Neuronal stem cell (in vitro differentiated cells): ENCODE measurements around the gene DNASE2.
A peak's percentile ranks its signal among the peaks of the same experiment; 100 is the strongest.

Source experiments
- DNase-seq: peaks from one replicate; pipeline ENCODE4 v3.0.0-alpha.2; 2013; ENCODE audit warnings: low spot score
- H2AFZ ChIP-seq: one replicate; pipeline ENCODE4 v1.6.1; 2013; ENCODE audit warnings: mild to moderate bottlenecking, low read length, inconsistent platforms
- H2AK5ac ChIP-seq: 2 replicates; pipeline ENCODE4 v1.6.1; 2013; ENCODE audit warnings: low read depth, mild to moderate bottlenecking, inconsistent platforms, low read length, moderate library complexity, mixed read lengths
- H2BK120ac ChIP-seq: 2 replicates; pipeline ENCODE4 v1.6.1; 2013; ENCODE audit warnings: low read depth, mild to moderate bottlenecking, inconsistent platforms, low read length, moderate library complexity, mixed read lengths
- H2BK12ac ChIP-seq: one replicate; pipeline ENCODE4 v1.6.1; 2013; ENCODE audit warnings: low read length, inconsistent platforms
- H2BK15ac ChIP-seq: 2 replicates; pipeline ENCODE4 v1.6.1; 2013; ENCODE audit warnings: mild to moderate bottlenecking, low read length, inconsistent platforms, mixed read lengths
- H2BK5ac ChIP-seq: one replicate; pipeline ENCODE4 v1.6.1; 2013; ENCODE audit warnings: inconsistent platforms, mild to moderate bottlenecking, low read length, moderate library complexity
- H3K14ac ChIP-seq: one replicate; pipeline ENCODE4 v1.6.1; 2013; ENCODE audit warnings: low read length, inconsistent platforms
- H3K18ac ChIP-seq: 2 replicates; pipeline ENCODE4 v1.6.1; 2013; ENCODE audit warnings: low read length, inconsistent platforms
- H3K23ac ChIP-seq: 2 replicates; pipeline ENCODE4 v1.6.1; 2013; ENCODE audit warnings: low read depth, mild to moderate bottlenecking, mixed read lengths, low read length, inconsistent platforms; ENCODE audit not compliant: poor library complexity
- H3K27ac ChIP-seq: replicated peaks from 3 replicates; pipeline ENCODE4 v1.5.1; 2013; ENCODE audit warnings: low read length, inconsistent platforms
- H3K27me3 ChIP-seq, 3 experiments: 2 replicates each; pipeline ENCODE4 v1.6.1; 2013; ENCODE audit warnings: low read length in 3 of 3, mild to moderate bottlenecking in 2 of 3, inconsistent platforms in 1 of 3, low read depth in 1 of 3, mixed read lengths in 1 of 3, moderate library complexity in 1 of 3; ENCODE audit not compliant: control insufficient read depth in 3 of 3, insufficient read depth in 3 of 3
- H3K36me3 ChIP-seq, 2 donors: replicated peaks in 1 of 2; 2 replicates each; pipeline ENCODE4 v1.6.1; 2013; ENCODE audit warnings: low read length in 2 of 2; ENCODE audit not compliant: control insufficient read depth in 2 of 2, insufficient read depth in 2 of 2
- H3K4ac ChIP-seq: 2 replicates; pipeline ENCODE4 v1.6.1; 2013; ENCODE audit warnings: inconsistent platforms, mild to moderate bottlenecking, low read length, moderate library complexity
- H3K4me1 ChIP-seq, 2 donors: 1 replicate in 1 of 2; 2 replicates in 1 of 2; pipeline ENCODE4 v1.6.1; 2013; ENCODE audit warnings: low read length in 2 of 2, low read depth in 1 of 2; ENCODE audit not compliant: control insufficient read depth in 2 of 2, insufficient read depth in 1 of 2
- H3K4me2 ChIP-seq: one replicate; pipeline ENCODE4 v1.6.1; 2013; ENCODE audit warnings: mild to moderate bottlenecking, low read length, inconsistent platforms; ENCODE audit not compliant: insufficient read depth, poor library complexity, severe bottlenecking
- H3K4me3 ChIP-seq, 2 donors: 2 replicates each; pipeline ENCODE4 v1.5.1; 2013; ENCODE audit warnings: low read length in 2 of 2, mild to moderate bottlenecking in 2 of 2, inconsistent platforms in 1 of 2, moderate library complexity in 1 of 2
- H3K79me1 ChIP-seq: one replicate; pipeline ENCODE4 v1.6.1; 2013; ENCODE audit warnings: low read depth, mild to moderate bottlenecking, inconsistent platforms, low read length, moderate library complexity
- H3K9ac ChIP-seq: one replicate; pipeline ENCODE4 v1.6.1; 2013; ENCODE audit warnings: mild to moderate bottlenecking, low read depth, low read length, inconsistent platforms; ENCODE audit not compliant: poor library complexity
- H3K9me3 ChIP-seq, 2 donors: replicated peaks in 1 of 2; 2 replicates each; pipeline versions ENCODE3 to v1.6.1; 2013; ENCODE audit warnings: low read length in 2 of 2, mild to moderate bottlenecking in 2 of 2, inconsistent platforms in 1 of 2, low read depth in 1 of 2, mixed read lengths in 1 of 2, moderate library complexity in 1 of 2; ENCODE audit not compliant: control insufficient read depth in 2 of 2, insufficient read depth in 1 of 2
- H4K8ac ChIP-seq: one replicate; pipeline ENCODE4 v1.6.1; 2013; ENCODE audit warnings: low read depth, mild to moderate bottlenecking, inconsistent platforms, low read length, moderate library complexity
- H4K91ac ChIP-seq: one replicate; pipeline ENCODE4 v1.6.1; 2013; ENCODE audit warnings: low read length, low read depth, mild to moderate bottlenecking, inconsistent platforms; ENCODE audit not compliant: poor library complexity
- WGBS, 2 donors: extraction: QIAGEN DNeasy Blood & Tissue Kit; methylation state at CpG; one replicate each; pipeline ENCODE4 v1.1.7; 2013; ENCODE audit warnings: missing lambda C conversion rate in 2 of 2, mixed read lengths in 1 of 2; ENCODE audit not compliant: insufficient read length in 2 of 2, insufficient replicate concordance in 1 of 2; ENCODE audit errors: extremely low coverage in 2 of 2; 5-methylcytosine and 5-hydroxymethylcytosine counted together

The DNASE2 gene

DNA sequence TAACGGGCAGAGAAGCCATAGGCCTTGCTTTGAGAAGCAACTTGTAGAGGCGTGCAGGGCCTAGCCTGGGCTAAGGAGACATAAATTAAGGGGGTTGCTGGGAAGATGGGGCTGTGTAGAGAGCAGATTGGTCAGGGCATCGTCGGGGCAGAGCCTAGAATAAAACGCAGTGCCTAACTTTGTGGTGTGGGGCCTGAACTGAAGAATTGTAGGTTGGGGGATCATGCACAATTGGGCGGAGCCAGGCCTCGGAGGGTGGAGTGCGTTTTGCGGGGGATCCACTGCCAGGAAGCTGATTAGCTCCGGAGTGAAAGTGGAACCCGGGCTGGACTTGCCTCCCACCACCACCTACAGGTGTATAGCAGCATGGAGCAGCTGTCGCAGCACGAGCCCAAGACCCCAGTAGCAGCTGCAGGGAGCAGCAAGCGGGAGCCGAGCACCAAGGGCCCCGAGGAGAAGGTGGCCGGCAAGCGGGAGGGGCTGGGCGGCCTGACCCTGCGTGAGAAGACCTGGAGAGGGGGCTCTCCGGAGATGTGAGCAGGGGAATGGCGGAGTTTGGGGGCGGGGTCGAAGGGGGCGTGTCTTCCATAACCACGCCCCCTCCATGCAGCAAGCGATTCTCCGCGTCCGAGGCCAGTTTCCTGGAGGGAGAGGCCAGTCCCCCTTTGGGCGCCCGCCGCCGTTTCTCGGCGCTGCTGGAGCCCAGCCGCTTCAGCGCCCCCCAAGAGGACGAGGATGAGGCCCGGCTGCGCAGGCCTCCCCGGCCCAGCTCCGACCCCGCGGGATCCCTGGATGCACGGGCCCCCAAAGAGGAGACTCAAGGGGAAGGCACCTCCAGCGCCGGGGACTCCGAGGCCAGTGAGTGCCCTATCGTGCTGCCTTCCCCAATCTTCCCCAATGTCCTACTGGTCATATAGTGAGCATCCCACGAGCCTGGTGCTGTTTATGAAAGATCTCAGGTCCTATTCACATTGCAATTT, 13.8 kb downstream of the DNASE2 start:
- H2AFZ ChIP-seq, result peak overlapping the region; percentile 74
- H3K23ac ChIP-seq, result peak overlapping the region; percentile 91
- peaks cover 0 to 2% of the 10 kb centered on the region in 2 donors for H3K9me3 ChIP-seq
- H4K91ac ChIP-seq, result no peak overlapping the region
- peak overlapping the region; percentile 62 for H2BK5ac ChIP-seq
- H2BK120ac ChIP-seq, result no peak overlapping the region
- H3K4me2 ChIP-seq, result peak overlapping the region; percentile 93
- peak overlapping the region; percentile 96 for H3K18ac ChIP-seq
- H3K79me1 ChIP-seq, result peaks cover 4% of the 10 kb centered on the region
- peak overlapping the region; percentile 91 for H3K9ac ChIP-seq
- H3K4me1 ChIP-seq, result peaks cover 0 to 6% of the 10 kb centered on the region in 2 donors
- no CpG with 5 or more reads among the region's 51 CpGs for WGBS, 2 donors
- H3K27me3 ChIP-seq, result no peaks in the 10 kb centered on the region
- no peak overlapping the region for H3K4ac ChIP-seq
- H4K8ac ChIP-seq, result no peak overlapping the region
- peak; percentile 90 for DNase-seq
- peak overlapping the region; percentile 32 for H3K27ac ChIP-seq
- no peak overlapping the region for H2BK12ac ChIP-seq
- H2AK5ac ChIP-seq, result no peak overlapping the region
- H2BK15ac ChIP-seq, result peak overlapping the region; percentile 2
- H3K14ac ChIP-seq, result no peak overlapping the region
- peak overlapping the region; percentile 34 to 75 for H3K4me3 ChIP-seq
- H3K36me3 ChIP-seq, result peaks cover 12 to 15% of the 10 kb centered on the region in 2 donors

DNA sequence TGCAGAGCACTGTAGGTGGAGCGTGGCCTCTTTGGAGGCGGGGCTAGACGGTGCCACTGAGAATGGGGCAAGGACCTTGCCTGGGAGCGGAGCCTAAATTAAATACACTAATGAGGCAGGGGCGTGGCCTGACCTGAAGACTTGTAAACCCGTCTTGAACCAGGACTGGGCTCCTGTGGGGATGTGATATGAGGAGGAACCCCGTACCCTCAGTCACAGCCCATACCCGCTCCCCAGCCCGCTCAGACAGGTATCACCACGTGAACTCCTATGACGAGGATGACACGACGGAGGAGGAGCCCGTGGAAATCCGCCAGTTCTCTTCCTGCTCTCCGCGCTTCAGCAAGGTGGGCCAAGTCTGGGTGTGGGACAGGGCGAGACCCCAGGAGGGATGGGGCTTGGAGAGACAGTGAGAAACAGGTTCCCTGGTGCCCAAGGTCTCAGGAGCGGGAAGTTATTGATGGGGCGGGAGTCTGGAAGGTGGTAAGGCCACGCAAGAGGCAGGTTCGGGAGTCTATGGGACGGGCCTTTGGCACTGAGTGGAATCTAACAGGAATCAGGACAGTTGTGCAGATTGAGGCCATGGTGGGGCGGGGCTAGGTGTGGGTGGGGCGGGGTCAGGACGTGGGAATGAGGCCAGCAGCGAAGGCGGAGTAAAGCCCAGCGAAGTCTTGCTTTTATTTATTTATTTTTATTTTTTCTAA, 14.7 kb downstream of the DNASE2 start:
- H3K4ac ChIP-seq, result no peak overlapping the region
- H3K4me2 ChIP-seq, result peak overlapping the region; percentile 93
- H2BK120ac ChIP-seq, result no peak overlapping the region
- no peak overlapping the region for H2BK5ac ChIP-seq
- peaks cover 4% of the 10 kb centered on the region for H3K79me1 ChIP-seq
- peak overlapping the region; percentile 76 for H2BK12ac ChIP-seq
- H3K23ac ChIP-seq, result peak overlapping the region; percentile 34
- H2AK5ac ChIP-seq, result peak overlapping the region; percentile 68
- no peak overlapping the region for H3K4me3 ChIP-seq
- H3K9me3 ChIP-seq, result peaks cover 0 to 2% of the 10 kb centered on the region in 2 donors
- H3K18ac ChIP-seq, result peak overlapping the region; percentile 57
- H3K4me1 ChIP-seq, result peaks cover 0 to 6% of the 10 kb centered on the region in 2 donors
- DNase-seq, result no peak
- peak overlapping the region; percentile 56 for H4K91ac ChIP-seq
- peak overlapping the region; percentile 69 for H2BK15ac ChIP-seq
- H3K36me3 ChIP-seq, result peaks cover 12 to 15% of the 10 kb centered on the region in 2 donors
- H4K8ac ChIP-seq, result peak overlapping the region; percentile 52
- no CpG with 5 or more reads among the region's 29 CpGs for WGBS, 2 donors
- no peak overlapping the region for H3K27ac ChIP-seq
- no peaks in the 10 kb centered on the region for H3K27me3 ChIP-seq
- no peak overlapping the region for H3K14ac ChIP-seq
- no peak overlapping the region for H2AFZ ChIP-seq
- no peak overlapping the region for H3K9ac ChIP-seq

DNA sequence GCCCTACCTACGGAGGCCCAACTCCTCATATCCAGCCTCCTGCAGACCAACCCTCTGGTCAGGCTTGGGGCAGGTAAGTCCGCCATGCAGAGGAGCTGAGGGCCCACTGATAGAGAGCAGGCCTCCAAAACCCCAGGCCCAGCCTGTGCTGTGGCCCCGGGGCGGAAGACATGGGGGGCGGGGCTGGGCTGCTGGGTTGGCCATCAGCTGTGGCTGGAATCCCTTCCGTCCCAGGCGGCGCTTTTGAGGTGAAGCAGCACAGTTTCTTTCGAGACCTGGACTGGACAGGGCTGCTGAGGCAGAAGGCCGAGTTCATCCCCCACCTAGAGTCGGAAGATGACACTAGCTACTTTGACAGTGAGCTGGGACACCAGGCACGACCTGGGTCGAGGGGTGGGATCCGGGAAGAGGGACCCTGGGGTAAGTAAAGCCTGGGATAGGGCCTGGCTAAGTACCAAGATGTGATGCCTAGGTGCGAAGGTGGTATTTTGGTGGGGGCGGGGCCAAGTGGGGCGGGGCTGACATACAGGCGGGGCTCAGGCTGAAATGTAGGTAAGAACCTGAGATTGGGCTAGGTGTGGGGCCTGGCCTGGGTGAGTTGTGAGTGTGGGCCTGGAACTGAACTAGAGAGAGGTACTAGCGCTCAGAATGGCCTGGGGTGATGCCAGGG, 15.4 kb downstream of the DNASE2 start:
- no peaks in the 10 kb centered on the region for H3K27me3 ChIP-seq
- no peak overlapping the region for H3K4me3 ChIP-seq
- peaks cover 4% of the 10 kb centered on the region for H3K79me1 ChIP-seq
- H3K36me3 ChIP-seq, result peaks cover 12 to 13% of the 10 kb centered on the region in 2 donors
- H3K23ac ChIP-seq, result peak overlapping the region; percentile 34
- peaks cover 0 to 2% of the 10 kb centered on the region in 2 donors for H3K9me3 ChIP-seq
- no peak overlapping the region for H4K91ac ChIP-seq
- H2BK15ac ChIP-seq, result peak overlapping the region; percentile 69
- H3K18ac ChIP-seq, result peak overlapping the region; percentile 57
- no peak overlapping the region for H3K14ac ChIP-seq
- WGBS, 2 donors, result no CpG with 5 or more reads among the region's 19 CpGs
- H2AFZ ChIP-seq, result no peak overlapping the region
- H2AK5ac ChIP-seq, result peak overlapping the region; percentile 68
- no peak overlapping the region for H3K27ac ChIP-seq
- peaks cover 0 to 6% of the 10 kb centered on the region in 2 donors for H3K4me1 ChIP-seq
- no peak overlapping the region for H3K4ac ChIP-seq
- H3K9ac ChIP-seq, result no peak overlapping the region
- no peak for DNase-seq
- H4K8ac ChIP-seq, result peak overlapping the region; percentile 52
- no peak overlapping the region for H3K4me2 ChIP-seq
- H2BK12ac ChIP-seq, result no peak overlapping the region
- peak overlapping the region; percentile 87 for H2BK120ac ChIP-seq
- H2BK5ac ChIP-seq, result peak overlapping the region; percentile 53
